ENCODE results near the gene ITGB7.
A peak's percentile ranks its signal among the peaks of the same experiment; 100 is the strongest.
"Not testable (repeated sequence)": the region's sequence is repeated elsewhere in the genome, so short reads cannot be mapped to it uniquely, and the experiment has no call there.

ITGB7 gene

DNA sequence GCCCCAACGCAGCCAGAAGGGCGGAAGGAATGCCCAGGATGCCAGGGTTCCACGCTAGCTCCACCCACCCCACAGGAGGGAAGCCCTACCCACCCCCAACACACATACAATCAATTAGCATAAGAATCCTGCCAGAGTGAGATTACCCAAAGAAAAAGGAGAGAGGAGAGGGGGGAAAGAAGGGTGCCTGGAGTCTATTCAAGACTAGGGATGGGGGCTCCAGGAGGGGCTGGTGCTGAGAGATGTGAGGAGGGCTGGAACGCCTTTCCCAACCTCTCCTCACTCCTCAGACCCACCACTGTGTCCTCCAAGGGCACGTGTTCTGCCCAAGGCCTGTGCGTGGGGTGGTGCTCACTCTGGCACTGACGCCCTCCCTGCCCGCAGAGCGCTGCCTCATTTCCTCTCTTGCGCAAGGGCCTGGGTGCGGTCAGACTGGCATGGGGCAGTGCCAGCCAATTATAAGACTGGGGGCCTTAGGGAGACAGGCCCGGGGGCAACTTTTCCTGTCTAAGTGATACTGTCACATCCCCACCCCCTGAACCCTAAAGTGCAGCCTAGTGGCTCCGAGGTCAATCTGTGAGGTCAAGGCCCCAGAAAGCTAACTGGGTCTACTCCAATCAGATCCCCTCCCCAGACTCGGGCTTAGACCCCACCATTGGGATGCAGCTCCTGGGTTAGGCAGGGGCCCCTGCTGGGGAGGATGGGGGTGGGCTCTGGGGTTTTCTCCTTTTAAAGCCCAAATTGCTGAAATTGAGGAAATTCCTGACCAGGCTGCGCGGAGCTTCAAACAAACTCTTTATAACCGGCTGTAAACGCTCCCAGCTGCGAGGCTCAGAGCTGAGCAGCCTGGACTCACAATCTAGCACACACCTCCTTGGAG, 10.2 kb upstream of the ITGB7 start:
- peak; percentile 79 for DNase-seq

DNA sequence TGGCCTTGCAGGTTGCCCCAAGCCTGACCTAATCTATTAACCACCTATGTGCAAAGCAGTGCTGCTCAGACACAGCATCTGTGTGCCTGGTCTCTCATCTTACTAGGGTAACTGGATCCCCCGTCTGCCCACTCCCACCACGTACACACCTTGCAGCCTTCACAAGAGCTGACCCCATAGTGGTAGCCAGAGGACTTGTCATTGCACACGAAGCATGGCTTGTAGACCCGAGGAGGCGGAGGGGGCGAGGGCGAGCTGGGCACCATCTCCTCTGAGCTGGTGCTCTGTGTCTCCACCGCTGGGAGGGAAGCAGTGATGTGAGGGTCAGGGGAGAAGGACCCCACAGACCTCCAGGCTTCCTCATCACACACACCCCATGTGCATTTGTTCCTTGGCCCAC, 8.4 kb upstream of the ITGB7 start:
- DNase-seq, result no peak

DNA sequence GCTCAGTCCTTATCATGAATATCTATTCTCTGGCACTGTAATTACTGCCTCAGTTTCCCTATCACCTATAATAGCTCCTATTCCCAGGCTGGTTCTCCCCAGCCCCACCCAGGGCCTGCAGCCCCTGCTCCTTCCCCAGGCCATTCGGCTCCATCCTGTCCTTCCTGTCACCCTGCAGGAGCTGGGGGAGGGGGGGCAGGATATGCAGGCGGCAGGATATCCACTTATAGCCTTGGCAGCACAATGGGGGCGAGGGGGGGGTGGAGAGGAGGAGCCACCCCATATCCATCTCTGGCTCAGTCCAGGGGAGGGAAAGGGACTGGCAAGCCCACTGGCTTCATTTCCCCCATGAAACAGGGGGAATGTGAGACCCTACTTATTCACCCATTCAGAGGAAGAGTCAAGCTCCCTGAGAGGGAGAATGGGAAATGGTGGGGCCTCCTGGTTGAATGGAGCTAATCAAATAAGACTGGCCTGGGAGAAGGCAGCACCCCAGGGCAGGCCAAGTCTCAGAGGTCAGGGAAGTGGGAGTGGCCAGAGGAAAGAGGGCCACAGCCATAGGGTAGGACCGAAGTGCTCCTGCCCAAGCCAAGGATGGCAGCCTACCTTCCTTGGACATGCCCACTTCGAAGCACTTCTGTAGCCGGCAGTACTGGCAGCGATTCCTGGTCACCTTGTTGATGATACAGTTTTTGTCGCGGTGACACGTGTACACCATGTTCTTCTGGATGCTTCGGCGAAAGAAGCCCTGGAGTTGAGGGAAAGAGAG, 7.8 kb upstream of the ITGB7 start:
- DNase-seq, result no peak

DNA sequence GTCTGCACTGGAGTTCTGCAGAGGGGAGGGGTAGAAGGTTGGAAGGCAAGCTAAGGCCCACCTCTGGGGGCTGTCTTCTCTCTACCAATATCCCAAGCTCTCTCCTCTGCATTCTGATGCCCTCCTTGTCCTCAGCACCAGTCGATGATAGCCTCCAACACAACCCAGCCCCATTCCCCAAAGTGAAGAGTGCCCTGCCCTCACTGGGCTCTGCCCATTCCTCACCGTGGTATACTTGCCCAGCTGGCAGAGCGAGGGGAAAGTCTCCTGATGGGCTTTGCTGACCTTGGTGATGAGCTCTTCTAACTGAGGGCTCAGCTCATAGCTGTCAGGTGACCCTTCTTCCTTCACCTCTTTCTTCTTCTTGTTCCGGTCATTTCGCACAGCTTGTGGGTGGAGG, 7.2 kb upstream of the ITGB7 start:
- DNase-seq, result no peak

DNA sequence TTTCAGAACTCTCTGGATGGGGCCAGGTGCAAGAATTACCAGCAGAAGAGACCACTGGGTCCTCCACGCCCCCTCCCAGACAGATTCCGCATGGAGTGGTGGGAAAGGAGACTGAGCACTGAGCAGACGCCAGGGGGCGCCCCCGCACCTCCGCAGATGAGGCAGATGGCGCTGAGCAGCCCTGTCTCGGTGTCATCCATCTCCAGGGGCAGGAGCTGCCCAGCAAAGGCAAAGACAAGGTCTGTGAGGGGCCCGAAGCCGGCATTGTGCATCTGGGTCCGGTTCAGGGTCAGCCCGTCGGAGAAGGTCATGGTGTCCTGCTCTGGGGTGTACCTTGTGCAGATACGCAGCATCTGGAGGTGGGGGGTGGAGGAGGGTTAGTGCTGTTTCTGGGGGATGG, 6.3 kb upstream of the ITGB7 start:
- DNase-seq, result peak; percentile 79

DNA sequence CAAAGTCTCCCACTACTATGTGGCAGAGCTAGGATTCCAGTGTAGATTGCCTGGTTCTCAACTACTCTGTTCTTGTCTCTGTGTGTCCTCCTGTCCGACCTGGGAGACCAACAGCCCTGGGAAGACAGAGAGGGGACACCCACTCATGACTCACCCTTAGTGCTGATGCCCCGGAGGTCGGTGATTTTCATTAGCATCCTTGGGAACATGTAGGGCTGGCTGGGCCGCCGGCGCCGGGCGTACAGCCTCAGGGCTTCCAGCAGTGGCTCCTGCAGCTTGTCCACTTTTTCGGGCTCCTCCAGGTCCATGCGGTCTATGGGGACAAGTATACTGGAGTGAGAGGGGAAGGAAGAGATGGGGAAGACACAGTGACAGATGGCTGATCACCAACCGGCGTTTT, 5.9 kb upstream of the ITGB7 start:
- DNase-seq, result no peak

DNA sequence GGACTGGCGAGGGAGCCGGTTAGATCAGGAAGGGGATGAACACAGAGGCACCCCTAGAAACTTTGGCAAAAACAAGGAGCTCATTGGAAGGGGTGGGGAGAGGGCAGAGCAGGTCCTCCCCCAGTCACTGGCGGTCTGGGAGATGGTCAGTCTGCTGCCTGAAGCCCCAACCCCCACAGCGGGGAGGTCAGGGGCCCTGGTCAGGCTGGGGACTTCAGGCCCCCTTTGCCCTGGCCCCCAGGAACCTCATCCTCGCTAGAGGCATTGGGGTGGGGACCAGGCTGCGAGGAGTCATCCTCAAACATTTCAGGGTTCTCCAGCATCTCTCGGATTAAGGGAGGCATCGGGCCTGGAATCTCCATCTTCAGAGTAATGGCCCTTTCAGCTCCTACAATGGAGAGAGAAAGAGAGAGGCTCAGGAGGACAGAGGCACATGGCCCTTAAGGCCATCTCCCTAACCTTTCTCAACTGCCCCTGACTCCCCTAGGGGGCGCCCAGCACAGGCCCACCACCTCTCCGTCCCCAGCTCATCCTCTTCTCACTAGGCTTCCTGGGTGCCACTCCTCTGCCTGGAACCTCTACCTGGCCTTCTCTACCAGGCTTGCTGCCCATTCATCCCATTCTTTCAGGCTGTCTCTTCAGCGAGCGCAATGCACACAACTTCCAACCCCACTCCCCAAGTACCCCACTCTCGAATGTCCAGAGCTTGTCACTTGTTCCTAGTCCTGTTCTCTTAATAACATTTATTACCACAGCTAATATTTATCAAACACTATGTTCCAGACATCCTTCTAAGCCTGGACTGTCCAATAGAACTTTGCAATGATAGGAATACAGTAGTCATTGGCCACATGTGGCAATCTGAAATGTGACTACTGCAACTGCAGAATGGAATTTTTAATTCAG, 4.7 kb upstream of the ITGB7 start:
- DNase-seq, result peak; percentile 39

DNA sequence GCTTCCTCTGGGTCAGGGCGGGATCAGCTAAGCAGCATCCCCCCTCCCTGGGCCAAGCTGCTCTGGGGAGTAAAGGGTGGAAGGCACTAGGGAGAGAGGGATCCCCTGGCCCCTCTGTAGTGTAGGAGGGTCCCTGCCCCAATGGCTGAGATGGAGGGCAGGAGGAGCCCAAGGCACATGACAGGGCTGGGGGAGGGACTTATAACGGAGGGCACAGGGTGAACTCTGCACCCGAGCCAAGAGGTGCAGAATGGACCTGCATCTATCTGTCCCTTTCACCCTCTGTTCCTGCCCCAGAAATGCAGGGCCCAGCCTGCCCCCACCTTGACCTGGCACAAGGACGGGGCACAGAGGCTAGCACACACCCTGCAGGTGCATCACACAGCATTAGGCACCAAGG, 3.8 kb upstream of the ITGB7 start:
- no peak for DNase-seq

DNA sequence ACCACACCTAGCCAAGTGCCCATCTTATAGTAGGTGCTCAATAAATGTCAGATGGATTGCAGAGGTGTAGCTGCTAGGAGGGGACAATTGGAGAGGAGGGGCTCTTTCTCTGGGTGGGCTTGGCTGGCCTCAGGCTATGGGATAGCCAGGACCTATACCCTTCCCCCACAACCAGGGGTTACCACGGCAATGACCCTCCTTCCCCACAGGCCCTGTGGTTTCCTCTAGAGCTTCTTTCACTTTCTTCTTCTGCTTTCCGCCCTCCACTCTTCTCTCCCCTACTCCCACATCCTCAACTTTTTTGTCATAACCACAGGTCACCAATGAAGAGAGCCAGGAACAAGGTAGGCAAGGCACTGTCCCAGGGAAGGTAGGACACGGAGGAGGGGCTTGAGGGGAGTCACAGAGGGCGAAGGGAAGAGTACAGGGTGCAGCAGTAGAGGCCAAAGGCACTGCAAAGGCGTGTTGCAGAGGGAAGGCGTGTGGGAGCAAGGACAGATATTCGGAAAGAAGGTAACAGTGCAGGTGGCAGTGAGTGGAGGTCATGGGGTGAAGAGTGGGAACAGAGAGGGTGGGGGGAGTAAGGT, 1.9 kb upstream of the ITGB7 start:
- no peak for DNase-seq

DNA sequence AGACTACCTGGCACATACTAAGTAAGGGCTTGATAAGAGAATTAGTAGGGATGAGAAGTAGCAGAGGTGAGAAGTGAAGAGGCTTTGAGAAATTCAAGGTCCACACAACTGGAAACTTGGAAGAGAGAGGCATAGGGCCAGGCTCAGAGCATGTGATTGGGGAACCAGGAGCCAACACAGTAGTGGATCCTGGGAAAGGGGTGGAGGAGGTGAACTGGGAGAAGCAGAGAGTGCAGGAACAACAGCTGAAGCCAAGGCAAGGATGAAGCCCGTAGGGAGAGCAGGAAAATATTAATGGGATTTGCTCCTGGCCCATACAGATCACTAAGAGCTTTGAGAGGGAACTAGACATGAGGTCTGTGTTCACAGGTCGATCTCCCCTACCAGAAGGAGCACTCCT, 1.4 kb upstream of the ITGB7 start:
- DNase-seq, result no peak

DNA sequence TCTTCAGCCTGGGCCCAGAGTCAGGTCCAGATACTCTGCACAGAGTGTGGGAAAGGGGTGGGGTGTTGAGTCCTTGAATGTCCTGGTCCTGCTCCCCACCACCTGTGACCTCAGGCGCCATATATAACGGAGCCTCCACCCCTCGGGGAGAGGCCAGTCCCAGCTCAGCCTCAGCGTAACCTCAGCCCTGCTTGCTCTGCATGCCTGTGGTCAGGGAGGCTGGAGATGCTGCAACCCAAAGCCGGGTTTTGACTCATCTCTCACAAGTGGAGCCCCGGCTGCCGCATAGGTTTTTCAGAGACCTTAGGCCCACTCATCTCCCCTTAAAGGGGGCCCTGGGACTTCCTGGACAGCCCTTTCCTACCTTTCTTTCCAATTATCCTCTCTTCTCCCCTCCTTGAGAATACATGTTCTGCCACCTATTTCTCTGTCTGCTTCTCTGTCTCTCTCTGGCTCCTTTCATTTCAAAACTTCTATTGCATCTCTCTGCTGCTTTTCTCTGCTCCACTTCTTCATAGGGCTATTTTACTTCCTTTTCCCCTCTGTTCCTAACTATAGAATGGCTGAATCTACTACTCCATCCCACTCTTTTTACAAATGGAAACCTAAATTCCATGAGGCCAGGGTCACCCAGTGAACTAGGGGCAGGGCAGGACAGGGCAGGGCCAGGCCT, 1.2 kb downstream of the ITGB7 start:
- DNase-seq, result no peak

DNA sequence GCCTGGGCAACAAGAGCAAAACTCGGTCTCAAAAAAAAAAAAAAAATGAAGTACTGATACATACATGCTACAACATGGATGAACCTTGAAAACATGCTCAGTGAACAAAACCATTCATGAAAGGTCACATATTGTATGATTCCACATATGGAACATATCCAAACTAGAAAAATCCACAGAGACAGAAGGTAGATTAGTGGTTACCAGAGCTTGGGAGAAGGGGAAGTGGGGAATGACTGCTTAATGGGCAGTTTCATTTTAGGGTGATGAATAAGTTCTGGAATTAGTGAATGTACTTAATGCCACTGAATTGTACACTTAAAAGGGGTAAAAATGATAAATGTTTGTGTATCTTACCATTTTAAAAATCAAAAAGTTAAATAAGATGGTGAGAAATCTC, 2.7 kb downstream of the ITGB7 start:
- DNase-seq, result no peak

DNA sequence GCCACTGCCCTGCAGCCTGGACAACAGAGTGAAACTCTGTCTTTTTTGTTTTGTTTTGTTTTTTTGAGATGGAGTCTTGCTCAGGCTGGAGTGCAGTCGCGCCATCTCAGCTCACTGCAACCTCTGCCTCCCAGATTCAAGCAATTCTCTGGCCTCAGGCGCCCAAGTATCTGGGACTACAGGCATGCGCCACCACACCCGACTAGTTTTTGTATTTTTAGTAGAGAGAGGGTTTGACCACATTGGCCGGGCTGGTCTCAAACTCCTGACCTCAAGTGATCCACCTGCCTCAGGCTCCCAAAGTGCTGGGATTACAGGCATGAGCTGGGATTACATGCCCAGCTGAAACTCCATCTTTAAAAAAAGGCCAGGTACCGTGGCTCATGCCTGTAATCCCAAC, 4.7 kb downstream of the ITGB7 start:
- DNase-seq, result not testable (repeated sequence)

DNA sequence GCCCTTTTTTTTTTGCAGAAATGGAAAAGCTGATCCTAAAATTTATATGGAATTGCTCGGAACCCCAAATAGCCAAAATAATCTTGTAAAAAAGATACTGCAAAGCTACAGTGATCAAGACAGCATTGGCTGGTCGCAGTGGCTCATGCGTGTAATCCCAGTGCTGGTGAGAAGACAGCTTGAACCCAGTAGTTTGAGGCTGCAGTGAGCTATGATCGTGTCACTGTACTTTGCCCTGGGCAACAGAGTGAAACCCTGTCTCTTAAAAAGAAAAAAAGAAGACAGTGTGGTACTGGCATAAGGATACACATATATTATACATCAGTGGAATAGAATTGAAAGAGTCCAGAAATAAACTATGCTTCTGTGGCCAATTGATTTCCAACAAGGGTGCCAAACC, 5.4 kb downstream of the ITGB7 start:
- DNase-seq, result no peak

DNA sequence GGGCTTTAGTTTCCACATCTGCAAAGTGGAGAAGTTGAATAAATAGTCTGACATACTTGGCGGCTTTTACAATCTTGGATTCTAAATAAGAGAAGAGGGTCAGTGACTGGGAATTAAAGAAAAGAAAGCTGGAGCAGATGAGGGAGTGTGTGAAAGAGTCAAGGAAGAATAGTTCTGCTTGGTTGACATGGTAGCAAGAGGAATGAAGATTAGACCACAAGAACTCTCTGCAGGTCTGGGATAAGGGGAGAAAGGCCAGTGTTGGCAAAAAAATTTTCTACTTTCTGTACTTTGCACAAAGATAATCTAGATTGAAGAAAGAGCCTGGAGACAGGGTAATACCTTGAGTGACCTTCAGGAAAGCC, 5.9 kb downstream of the ITGB7 start:
- DNase-seq, result peak; percentile 71

DNA sequence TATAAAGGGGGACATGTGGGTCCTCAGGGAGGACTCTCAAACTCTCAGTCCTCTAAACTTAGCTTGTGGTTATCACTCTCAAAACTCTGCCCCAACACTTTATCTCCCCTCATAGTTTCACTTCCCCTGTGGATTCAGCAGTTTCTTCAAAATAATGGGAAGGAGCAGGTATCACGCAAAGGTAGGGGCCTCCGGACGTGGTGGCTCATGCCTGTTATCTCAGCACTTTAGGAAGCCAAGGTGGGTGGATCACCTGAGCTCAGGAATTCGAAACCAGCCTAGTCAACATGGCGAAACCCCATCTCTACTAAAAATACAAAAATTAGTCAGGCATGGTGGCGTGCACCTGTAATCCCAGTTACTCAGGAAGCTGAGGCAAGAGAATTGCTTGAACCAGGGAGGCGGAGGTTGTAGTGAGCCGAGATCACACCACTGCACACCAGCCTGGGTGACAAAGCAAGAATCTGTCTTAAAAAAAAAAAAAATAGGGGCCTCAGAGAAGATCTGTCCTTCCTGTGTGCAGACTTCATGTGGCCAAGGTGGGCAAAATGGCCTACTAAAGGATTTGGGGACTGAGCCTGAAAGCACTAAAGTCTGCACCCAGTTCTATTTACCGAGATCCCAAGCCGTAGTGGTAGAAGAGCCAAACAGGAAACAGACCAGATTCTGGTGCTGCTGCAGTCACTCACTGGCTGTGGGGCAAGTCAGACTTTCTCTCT, 6.4 kb downstream of the ITGB7 start:
- no peak for DNase-seq

DNA sequence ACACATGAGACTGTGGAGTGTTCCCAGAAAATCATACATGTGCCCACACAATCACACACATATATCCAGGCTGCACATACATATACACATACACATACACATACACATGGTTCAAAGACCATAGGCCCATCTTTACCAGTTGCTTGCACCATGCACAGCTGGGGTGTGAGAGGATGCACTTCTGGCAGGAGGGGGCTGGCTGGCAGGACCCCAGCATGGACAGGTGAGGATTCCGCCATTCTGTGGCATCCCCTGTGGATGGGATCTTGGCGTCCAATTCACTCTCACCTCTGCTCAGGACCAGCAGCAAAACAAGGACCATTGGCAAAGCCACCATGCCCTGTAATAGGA, 7.0 kb downstream of the ITGB7 start:
- no peak for DNase-seq

DNA sequence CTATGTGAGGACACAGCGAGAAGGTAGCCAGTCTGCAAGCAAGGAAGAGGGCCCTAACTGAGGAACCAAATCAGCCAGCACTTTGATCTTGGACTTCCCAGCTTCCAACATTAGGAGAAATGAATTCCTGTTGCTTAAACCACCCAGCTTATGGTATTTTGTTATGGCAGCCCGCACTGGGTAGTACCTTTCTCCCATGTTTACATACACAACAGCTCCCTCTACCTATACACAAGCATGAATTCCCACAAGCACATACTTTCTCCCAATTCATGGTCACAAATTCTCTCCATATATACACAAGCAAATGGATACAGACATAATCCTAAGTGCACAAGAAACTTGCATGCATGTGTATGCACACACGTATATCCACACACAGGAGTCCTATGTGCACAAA, 7.4 kb downstream of the ITGB7 start:
- DNase-seq, result no peak

DNA sequence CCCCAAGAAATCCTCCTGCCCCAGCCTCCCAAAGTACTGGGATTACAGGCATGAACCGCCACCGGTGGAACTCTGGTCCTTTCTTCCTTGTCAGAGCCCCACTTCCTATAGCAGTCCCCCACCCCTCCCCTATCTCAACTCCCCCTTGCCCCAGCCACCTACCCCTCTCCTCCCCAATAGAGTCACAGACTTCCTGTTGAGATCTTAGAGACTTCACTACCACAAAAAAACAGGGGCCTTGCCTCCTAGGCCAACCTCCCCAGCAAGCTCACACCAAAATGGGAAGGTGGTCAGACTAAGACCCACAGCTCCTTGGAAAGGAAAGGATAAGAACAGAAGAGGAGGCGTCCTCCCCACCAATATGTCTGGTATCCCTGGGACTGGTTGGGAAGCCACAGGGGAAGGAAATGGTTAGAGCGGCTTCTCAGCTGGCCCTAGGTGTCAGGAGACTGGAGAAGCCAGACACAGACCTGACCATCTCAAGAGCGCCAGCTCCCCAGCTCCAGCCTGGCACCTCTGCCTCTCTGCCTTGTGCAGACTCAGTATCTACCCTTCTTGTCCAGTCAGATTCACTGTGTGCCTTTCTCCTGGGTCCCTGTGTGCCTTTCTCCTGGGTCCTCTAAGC, 8.5 kb downstream of the ITGB7 start:
- no peak for DNase-seq

DNA sequence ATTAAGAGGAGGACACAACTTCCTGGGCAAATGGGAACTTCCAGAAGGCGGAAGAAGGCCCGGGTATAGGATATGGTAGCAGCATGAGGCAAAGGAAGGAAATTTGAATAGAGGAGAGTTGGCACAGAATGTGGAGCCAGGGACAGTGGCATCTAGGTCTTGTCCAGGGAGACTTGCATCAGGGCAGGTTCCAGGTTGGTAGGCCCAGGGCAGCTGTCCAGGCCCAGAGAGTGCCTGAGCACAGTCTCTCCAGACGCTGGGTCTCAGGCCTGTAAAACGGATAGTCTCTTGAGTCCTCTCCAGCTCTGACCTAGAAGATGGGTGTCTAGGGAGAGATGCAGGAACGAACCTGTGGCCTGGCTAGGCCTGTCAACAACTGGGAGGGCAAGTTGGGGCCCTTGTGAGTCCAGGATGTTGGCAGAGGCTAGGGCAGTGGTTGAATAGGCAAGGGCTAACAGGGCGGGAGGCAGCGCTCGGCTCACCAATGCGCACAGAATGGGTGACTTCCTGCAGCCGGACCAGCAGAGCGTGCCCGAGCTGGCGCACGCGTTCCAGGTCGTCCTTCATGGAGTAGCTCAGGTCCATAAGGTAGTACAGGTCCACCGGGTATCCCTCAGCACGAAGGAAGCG, 9.9 kb downstream of the ITGB7 start:
- no peak for DNase-seq

DNA sequence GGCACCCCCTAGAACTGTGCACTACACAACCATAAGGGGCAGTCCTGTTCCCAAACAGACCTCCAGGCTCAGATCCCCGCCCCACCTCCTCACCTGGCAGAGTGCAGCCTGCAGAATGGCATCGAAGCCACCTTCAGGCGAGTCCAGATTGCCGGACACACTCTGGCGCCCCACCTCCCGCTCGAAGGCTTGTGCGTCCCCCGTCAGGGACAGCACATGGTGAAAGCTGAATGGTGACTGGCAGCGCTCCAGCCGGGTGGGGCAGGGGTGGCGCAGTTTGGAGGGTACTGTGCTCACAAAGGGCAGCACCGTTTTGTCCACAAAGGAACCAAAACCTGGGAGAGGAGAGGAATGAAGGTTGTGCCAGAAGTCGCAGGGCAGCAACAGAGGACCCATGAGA, 10.6 kb downstream of the ITGB7 start:
- no peak for DNase-seq
